GM06990 (cell line): ENCODE data around the gene IFNL3.
A peak's percentile ranks its signal among the peaks of the same experiment; 100 is the strongest.

Experiments used
- DNase-seq: peaks from one replicate; pipeline ENCODE4 v3.0.0-alpha.2; 2011; ENCODE audit not compliant: insufficient read length; ENCODE audit errors: extremely low read depth
- H3K27me3 ChIP-seq: replicated peaks from 2 replicates; pipeline ENCODE4 v1.6.0; 2011; ENCODE audit warnings: low read length; ENCODE audit not compliant: control insufficient read depth, insufficient read depth
- H3K36me3 ChIP-seq: 2 replicates; pipeline ENCODE4 v1.5.1; 2011; ENCODE audit warnings: low read length; ENCODE audit not compliant: control insufficient read depth, insufficient read depth
- H3K4me3 ChIP-seq: replicated peaks from 2 replicates; pipeline ENCODE4 v1.5.1; 2011; ENCODE audit warnings: low read depth, mild to moderate bottlenecking, control low read depth, low read length
- CTCF ChIP-seq: IDR thresholded peaks from 2 replicates; pipeline ENCODE4 v1.5.1; 2011; ENCODE audit warnings: low read length, control low read depth, mild to moderate bottlenecking, inconsistent platforms; ENCODE audit not compliant: insufficient read depth, poor library complexity, severe bottlenecking

The IFNL3 gene

GRCh38 chr19:39212375-39212742, 32.4 kb downstream of the IFNL3 start:
- no peak for DNase-seq
- TF ChIP-seq CTCF, result peak; percentile 64
- H3K4me3 ChIP-seq, result no peak overlapping the region
- H3K36me3 ChIP-seq, result no peaks in the 10 kb centered on the region
- no peaks in the 10 kb centered on the region for H3K27me3 ChIP-seq

- Histone ChIP-seq H3K4me3 (no peak overlapping the region), H3K36me3 (no peaks in the 10 kb centered on the region), H3K27me3 (no peaks in the 10 kb centered on the region)
- DNase-seq, result no peak
- no peak for TF ChIP-seq CTCF
Measured at GRCh38 chr19:39211731-39212374, 33.0 kb downstream of the IFNL3 start.

DNA sequence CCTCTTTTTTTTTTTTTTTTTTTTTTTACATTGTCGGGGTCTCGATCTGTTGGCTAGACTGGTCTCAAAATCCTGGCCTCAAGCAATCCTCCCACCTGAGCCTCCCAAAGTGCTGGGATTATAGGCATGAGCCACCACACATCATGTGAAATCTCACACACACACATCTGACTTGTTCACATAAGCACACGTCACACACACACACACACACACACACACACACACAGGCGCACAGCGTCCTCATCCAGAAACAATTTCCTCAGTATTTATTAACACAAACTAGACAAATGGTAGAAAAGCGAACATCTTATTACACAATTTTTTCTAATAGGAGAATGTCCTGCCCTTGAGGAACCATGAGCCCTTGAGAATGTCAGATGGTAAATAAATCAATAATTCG, 35.6 kb downstream of the IFNL3 start:
- H3K36me3 ChIP-seq, result no peaks in the 10 kb centered on the region
- H3K4me3 ChIP-seq, result no peak overlapping the region
- DNase-seq, result no peak
- no peak for TF ChIP-seq CTCF
- H3K27me3 ChIP-seq, result no peaks in the 10 kb centered on the region

DNA sequence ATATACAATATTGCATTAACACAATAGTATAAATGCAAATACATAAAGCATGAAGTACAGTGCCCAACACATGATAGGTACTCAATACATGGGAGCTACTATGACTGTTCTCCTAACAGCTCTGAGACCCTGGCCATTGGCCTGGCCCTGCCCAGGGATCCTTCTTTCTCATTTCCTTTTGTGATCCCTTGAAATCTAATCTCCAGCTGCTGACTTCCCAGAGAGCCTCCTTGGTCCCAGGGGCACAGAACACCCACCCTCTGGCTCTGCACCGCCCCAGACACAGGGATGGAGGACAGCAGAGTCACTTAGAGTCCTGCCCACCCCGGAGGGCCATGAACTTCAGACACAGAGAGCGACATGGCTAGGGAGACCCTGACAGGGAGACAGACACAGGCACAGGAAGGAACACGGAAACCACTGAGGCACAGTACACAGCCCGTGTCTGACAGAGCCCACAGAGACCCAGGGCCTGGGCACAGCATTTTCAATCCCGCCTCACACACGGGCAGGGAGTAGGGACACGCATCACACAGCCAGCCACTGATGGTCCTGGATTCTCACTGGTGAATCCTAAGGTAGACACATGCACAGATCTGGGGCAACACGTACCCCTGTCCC, 36.5 kb downstream of the IFNL3 start:
- Histone ChIP-seq H3K36me3 (no peaks in the 10 kb centered on the region), H3K27me3 (no peaks in the 10 kb centered on the region), H3K4me3 (no peak overlapping the region)
- no peak for TF ChIP-seq CTCF
- DNase-seq, result no peak

- H3K27me3 ChIP-seq, result no peaks in the 10 kb centered on the region
- no peak for TF ChIP-seq CTCF
- H3K4me3 ChIP-seq, result no peak overlapping the region
- H3K36me3 ChIP-seq, result no peaks in the 10 kb centered on the region
- no peak for DNase-seq
Measured at GRCh38 chr19:39207293-39207836, 37.4 kb downstream of the IFNL3 start.
